Posterior vena cava (tissue), 2 donors: ENCODE measurements around the gene MCEE. TPM values are rescaled to one million over a fixed set of nuclear protein-coding genes. Genes with fewer than 3 reads are reported as not detected.
A peak's percentile ranks its signal among the peaks of the same experiment; 100 is the strongest.
"Not testable (repeated sequence)": the region's sequence is repeated elsewhere in the genome, so short reads cannot be mapped to it uniquely, and the experiment has no call there.

Source experiments
- DNase-seq: peaks from one replicate; pipeline ENCODE4 v3.0.0-alpha.2; 2020; ENCODE audit warnings: low spot score
- intact Hi-C, 2 donors: fragments of 100-400 bp; cut with DNase I; formaldehyde crosslinking; loops; one replicate each; pipeline versions ENCODE4 v1.14.1 to v1.14.2; 2022 to 2023
- total RNA-seq, 2 donors: library from RNA; stranded (reverse); fragmentation: NEBNext Ultra II Directional; extraction: Animal tissue kit (Norgen Biotek cat#: 25700); gene quantifications; one replicate each; pipeline ENCODE4 v1.2.1, GENCODE V29; 2021
- donor health status: DM: yes; HTN: yes; CAD: no.
- donor health status: DM: yes; HTN: yes; CAD: no.

The MCEE gene
- total RNA-seq, 2 donors from 2014 or later, result 21.3 to 22.6 TPM

DNA sequence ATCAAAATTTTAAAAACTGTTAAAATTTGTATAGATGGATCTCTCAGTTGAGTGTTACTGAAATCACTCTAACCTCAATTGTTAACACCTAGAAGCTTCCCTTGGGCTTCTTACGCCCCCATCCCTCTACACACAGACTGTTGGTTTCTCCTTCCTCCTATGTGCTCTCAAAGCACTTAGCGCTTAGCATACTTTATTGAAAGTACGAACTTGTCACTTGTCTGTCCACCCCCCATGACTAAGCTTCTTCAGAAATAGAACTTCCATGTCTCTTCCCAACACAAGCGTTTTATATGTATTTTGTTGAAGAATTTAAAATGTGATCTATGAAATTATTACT is 846 bp upstream of the MCEE start:
- DNase-seq, result no peak
- intact Hi-C loops, result no loop called here

GRCh38 chr2:71129902-71130151 is 202 bp downstream of the MCEE start:
- intact Hi-C loops, result no loop called here
- DNase-seq, result no peak

- intact Hi-C loops, result no loop called here
Observed at GRCh38 chr2:71129114-71129901, 721 bp downstream of the MCEE start.

GRCh38 chr2:71126957-71127356 is 3.1 kb downstream of the MCEE start:
- DNase-seq, result no peak
- intact Hi-C loops, result no loop called here

More at GRCh38 chr2:71129114-71129901, 721 bp downstream of the MCEE start:
- no peak for DNase-seq

DNA sequence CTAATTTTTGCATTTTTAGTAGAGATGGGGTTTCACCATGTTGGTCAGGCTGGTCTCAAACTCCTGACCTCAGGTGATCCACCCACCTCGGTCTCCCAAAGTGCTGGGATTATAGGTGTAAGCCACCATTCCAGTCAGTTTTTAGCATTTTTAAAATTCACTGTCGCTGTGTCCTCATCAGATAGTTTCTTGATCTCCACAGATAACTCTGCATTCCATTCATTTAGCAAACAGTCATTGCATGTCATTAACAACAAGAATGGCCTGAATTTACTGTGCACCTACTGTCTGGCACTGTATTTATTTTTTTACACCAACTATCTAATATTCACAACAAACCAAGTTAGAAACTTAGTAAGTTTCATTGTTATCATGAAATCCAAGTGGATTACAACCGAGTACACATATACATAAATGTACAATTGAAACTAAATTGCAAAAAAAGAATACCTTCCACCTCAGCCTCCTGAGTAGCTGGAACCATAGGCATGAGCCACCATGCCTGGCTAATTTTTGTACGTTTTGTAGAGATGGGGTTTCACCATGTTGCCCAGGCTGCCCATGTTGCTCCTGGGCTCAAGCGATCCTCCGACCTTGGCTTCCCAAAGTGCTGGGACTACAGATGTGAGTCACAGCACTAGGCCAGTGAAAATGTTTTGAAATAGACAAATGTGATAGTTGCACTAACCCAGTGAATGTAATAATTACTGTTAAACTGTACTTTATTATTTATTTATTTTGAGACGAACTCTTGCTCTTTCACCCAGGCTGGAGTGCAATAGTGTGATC is 4.3 kb downstream of the MCEE start:
- intact Hi-C loops, result no loop called here
- no peak for DNase-seq

DNA sequence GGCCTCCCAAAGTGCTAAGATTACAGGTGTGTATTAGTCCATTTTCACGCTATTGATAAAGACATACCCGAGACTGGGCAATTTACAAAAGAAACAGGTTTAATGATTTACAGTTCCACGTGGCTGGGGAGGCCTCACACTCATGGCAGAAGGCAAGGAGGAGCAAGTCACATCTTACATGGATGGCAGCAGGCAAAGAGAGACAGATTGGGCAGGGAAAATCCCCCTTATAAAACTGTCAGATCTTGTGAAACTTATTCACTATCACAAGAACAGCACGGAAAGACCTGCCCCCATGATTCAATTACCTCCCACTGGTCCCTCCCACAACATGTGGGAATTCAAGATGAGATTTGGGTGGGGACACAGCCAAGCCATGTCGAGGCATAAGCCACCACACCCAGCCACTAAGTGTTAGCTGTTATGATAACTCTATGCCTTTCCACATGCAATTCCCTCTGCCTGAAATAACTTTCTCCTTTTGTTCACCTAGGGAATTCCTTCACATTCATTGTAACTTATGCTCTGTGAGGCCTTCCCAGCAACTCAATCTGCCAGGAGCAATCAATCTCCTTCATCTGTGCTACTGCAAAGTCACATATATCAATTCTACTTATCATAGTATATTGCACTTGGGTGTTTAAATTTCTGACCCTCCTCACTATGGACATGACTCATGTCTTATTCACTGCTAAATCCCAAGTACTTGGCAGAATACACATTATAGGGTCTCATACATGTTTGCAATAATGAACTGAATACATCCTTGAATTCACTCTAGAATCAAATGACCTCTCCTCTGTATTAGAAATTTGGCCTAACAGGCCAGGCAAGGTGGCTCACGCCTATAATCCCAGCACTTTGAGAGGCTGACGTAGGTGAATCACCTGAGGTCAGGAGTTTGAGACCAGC is 7.4 kb downstream of the MCEE start:
- intact Hi-C loops, result no loop called here
- DNase-seq, result no peak

DNA sequence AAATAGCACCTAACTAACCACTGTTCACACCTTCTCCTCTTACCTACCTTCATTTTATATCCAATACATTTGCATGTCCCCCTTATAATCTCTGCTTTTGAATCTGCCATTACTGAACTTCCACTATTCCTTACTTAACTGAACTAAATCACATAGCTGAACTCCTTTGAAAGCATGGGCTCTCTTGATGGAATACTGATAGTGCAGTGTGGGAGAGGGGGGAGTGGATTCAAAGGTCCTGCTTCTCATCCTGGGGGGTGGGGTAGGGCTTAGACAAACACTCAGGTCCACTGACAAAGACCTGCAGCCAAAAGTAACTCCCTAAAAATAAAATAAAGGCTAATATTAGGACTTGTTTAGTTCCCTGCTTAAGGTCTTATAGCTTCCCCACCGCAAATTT is 8.6 kb downstream of the MCEE start:
- intact Hi-C loops, result no loop called here
- no peak for DNase-seq

DNA sequence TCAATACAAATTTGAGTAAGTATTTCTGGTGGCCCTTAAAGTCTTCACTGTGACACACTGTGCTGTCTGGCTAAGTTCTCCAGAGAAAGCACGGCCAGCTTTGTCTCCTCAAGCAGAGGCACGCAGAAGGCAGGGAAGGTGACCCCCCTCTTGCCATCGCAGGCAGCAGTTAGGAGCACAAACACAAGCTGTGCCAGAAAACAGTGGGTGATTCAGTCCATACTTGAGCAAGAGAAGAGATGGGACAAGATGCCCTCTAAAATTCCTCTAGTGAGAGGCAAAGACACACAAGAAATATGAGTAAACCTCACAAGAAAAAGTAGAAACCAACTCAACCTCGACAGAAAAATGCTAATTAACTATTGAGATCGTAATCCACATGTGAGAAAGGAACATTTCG is 9.8 kb downstream of the MCEE start:
- no peak for DNase-seq
- intact Hi-C loops, result no loop called here

DNA sequence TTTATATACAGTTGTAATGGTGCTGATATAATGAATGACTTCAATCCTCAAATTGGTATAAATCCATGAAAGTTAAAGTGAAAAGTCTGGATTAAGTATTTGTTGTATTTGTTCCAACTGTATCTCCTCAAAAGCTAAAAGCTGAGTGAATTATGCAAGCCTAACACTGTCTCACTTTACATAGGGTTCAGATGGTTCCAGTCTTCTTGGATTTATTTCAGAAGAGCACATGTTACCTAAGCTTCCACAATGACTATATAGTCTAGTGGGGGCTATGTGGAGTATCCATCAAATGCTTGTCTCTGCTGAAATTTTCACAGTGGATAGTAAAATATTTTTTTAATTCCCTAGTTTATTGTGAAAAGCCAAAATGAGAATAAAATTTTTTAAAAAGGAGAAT is 13.0 kb downstream of the MCEE start:
- DNase-seq, result no peak
- intact Hi-C loops, result no loop called here

GRCh38 chr2:71113843-71114242 is 16.2 kb downstream of the MCEE start:
- intact Hi-C loops, result no loop called here

DNA sequence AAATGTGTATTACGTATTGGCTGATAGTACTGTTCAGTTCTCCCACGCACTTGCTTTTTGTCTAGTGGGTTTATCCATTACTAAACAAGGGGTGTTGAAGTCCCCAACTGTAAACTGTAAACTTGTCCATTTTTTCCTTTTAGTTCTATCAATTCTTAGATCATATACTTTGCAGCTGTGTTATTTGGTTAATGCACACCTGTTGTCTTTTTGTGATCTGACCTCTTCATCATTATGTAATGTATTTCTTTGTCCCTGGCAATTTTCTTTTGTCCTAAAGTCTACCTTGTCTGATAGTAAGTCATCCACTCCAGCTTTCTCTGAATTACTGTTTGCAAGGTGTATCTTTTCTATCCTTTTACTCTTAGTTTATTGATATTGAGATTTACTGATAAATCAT is 21.9 kb downstream of the MCEE start:
- intact Hi-C loops, result no loop called here
- no peak for DNase-seq

More at GRCh38 chr2:71113843-71114242, 16.2 kb downstream of the MCEE start:
- no peak for DNase-seq

- DNase-seq, intact Hi-C loops: not testable (repeated sequence)
Observed at GRCh38 chr2:71106463-71106862, 23.6 kb downstream of the MCEE start.

DNA sequence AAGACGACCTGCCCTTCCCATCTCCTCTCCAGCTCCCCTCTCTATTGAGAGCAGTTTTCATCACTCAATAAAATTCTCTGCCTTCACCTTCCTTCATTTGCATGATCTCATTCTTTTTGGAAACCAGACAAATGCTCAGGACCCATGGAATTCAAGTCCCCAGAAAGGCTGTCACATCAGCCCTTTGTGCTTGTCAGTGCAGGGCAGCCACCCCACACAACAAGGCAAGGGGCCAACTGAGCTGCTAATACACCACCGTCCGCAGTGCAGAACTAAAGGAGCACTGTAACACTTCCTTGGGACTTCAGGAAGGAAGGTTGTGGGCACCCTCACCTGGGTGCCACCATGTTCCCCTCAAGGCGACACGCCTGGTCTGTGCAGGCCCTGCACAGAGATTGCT is 26.2 kb downstream of the MCEE start:
- no peak for DNase-seq
- intact Hi-C loops, result no loop called here

DNA sequence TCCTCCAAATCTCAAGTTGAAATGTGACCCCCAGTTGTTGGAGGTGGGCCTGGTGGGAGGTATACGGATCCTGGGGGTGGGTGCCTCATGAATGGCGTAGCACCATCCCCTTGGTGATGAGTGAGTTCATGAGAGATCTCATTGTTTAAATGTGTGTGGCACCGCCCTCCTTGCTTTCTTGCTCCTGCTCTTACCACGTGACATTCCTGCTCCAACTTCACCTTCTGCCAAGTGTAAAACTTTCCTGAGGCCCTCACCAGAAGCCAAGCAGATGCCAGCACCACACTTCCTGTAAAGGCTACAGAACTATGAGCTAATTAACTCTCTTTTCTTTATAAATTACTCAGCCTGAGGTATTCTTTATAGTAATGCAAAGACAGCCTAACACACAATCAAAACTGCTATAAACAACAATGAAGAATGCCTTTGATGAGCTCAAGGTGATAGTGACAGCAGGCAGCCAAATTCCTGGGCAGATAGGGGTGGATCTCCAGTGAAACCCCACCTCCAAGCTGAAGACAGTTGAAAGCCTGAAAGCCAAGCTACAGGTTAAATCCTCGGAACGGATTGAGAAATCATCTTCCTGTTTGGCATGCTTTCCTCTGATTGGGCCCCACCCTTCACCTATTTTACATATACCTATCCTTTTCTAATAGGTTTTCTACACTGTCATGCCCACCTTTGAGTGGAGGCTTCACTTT is 26.9 kb downstream of the MCEE start:
- intact Hi-C loops, result no loop called here
- DNase-seq, result no peak

GRCh38 chr2:71101656-71102055 is 28.4 kb downstream of the MCEE start:
- no peak for DNase-seq
- intact Hi-C loops, result no loop called here

DNA sequence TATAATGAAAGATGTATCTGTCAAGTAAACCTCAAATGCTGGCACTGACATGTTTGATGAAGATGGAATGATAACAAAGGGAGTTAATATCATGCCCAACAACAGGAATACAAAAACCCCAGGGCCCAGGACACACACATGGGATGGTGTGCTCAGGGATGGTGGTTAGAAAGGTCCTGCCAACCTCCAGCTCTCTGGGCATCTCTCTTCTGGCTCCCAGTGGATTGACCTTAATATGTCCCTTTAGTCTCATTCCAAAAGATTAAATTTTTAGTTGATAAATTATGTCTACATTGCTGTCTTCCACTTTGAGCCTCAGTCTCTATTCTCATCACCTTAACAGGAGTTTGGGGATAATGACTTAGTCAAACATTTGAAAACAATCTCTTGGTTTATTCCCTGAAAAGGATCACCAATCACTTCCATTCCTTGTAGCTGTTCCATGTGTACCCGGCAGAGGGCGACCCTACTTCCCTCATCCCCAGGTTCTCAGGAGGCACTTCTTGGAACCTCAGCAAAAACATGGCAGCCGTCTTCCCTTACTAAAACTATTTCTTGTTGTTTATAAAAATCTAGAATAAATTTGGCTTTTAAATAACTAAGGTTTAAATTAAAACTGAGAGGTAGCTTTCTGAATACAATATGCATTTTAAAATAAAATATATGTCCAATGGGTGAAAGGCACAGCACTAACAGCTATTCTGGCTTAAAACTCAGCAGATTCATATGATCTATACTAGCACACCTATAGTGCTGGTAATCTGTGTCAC is 29.6 kb downstream of the MCEE start:
- peak; percentile 84 for DNase-seq
- intact Hi-C loops, result no loop called here

DNA sequence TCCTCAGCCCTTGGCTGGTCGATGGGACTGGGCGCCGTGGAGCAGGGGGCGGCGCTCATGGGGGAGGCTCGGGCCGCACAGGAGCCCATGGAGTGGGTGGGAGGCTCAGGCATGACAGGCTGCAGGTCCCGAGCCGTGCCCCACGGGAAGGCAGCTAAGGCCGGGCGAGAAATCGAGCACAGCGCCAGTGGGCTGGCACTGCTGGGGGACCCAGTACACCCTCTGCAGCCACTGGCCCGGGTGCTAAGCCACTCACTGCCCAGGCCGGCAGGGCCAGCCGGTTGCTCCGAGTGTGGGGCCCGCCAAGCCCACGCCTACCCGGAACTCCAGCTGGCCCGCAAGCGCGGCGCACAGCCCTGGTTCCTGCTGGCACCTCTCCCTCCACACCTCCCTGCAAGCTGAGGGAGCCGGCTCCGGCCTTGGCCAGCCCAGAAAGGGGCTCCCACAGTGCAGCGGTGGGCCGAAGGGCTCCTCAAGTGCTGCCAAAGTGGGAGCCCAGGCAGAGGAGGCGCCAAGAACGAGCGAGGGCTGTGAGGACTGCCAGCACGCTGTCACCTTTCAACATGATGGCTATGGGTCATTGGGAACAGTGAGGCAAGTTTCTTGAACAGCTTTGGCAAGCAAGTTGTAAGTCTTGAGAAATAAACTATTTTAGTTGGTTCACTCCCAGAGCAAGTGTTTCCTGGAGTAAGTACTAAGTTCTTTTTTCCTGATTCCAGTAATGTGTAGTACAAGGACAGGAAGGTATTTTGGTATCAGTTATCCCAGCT is 37.4 kb downstream of the MCEE start:
- DNase-seq, intact Hi-C loops: not testable (repeated sequence)

GRCh38 chr2:71091808-71092207 is 38.2 kb downstream of the MCEE start:
- DNase-seq, intact Hi-C loops: not testable (repeated sequence)
